HCT116 (cell line): ENCODE data around the gene PDP2. TPM values are rescaled to one million over a fixed set of nuclear protein-coding genes. Genes with fewer than 3 reads are reported as not detected.

Experiments used
- ATAC-seq: fragments of 200-7000 bp; cut with Tn5 transposase; 2 replicates; pipeline ENCODE4 v1.9.1; 2020; ENCODE audit warnings: mild to moderate bottlenecking, moderate library complexity
- BruUV-seq: library from RNA; stranded (reverse); fragments of 400-500 nt; replicated peaks from 2 replicates; lab custom pipeline; 2021; lab: Mats Ljungman, UMichigan
- CTCF ChIA-PET: fragments of 300-600 bp; sonication (Branson Sonifier 250); formaldehyde crosslinking; loops from one replicate; lab custom pipeline; 2021; ENCODE audit warnings: antibody characterized with exemption; lab: Charles Lee
- POLR2A ChIA-PET: fragments of 300-600, 350-600 bp; sonication (Branson Sonifier 250); formaldehyde crosslinking; loops from one replicate; lab custom pipeline; 2021; ENCODE audit warnings: antibody characterized with exemption; lab: Charles Lee
- RAD21 ChIA-PET, 2 experiments: fragments of 300-600 bp; sonication (Branson Sonifier 250); formaldehyde crosslinking; loops; one replicate each; lab custom pipeline; 2023; ENCODE audit warnings: low total read pairs in 2 of 2; ENCODE audit not compliant: uncharacterized antibody in 2 of 2, unreplicated experiment in 2 of 2, low non-redundant PET in 1 of 2; lab: Charles Lee
- DNase-seq: peaks from one replicate; pipeline ENCODE4 v3.0.0-alpha.2; 2010; ENCODE audit warnings: low read depth, low spot score
- H2AFZ ChIP-seq: fragments of 200-600 bp; shearing (Covaris generic), sonication (generic); 2 replicates; pipeline ENCODE4 v1.6.1; 2017; ENCODE audit warnings: low read depth, mixed run types, mixed read lengths, antibody characterized with exemption, low read length; ENCODE audit not compliant: poor library complexity, severe bottlenecking
- H3K27ac ChIP-seq: 2 replicates; pipeline ENCODE4 v1.5.1; 2012; ENCODE audit warnings: low read depth, low read length
- H3K27me3 ChIP-seq: fragments of 200-600 bp; sonication (generic); 2 replicates; pipeline ENCODE4 v1.6.1; 2016; ENCODE audit warnings: mixed run types, low read length, mixed read lengths; ENCODE audit not compliant: insufficient read depth
- H3K36me3 ChIP-seq, 2 experiments: fragments of 200-500 bp in 1 of 2; fragments of 200-600 bp in 1 of 2; sonication (Bioruptor generic) in 1 of 2; sonication (generic) in 1 of 2; 2 replicates each; pipeline versions ENCODE4 v1.5.1 to v1.6.1; 2014 to 2016; ENCODE audit warnings: low read length in 2 of 2, inconsistent platforms in 1 of 2, mixed read lengths in 1 of 2, mixed run types in 1 of 2; ENCODE audit not compliant: insufficient read depth in 2 of 2, control insufficient read depth in 1 of 2
- H3K4me1 ChIP-seq, 2 experiments: fragments of 200-600 bp in 1 of 2; sonication (generic) in 1 of 2; 2 replicates each; pipeline versions ENCODE4 v1.5.1 to v1.6.1; 2012 to 2017; ENCODE audit warnings: low read length in 2 of 2, inconsistent platforms in 1 of 2, mild to moderate bottlenecking in 1 of 2, mixed read lengths in 1 of 2, mixed run types in 1 of 2, moderate library complexity in 1 of 2; ENCODE audit not compliant: insufficient read depth in 2 of 2, control insufficient read depth in 1 of 2
- H3K4me2 ChIP-seq: fragments of 200-600 bp; sonication (generic); 2 replicates; pipeline ENCODE4 v1.6.1; 2017; ENCODE audit warnings: mixed run types, low read length, mixed read lengths
- H3K4me3 ChIP-seq, 2 experiments: fragments of 200-600 bp in 1 of 2; sonication (generic) in 1 of 2; replicated peaks in 1 of 2; 2 replicates each; pipeline ENCODE4 v1.5.1; 2011 to 2016; ENCODE audit warnings: low read length in 2 of 2, control low read depth in 1 of 2, low read depth in 1 of 2, mild to moderate bottlenecking in 1 of 2, mixed read lengths in 1 of 2, mixed run types in 1 of 2
- H3K79me2 ChIP-seq: fragments of 200-600 bp; sonication (generic); 2 replicates; pipeline ENCODE4 v1.6.1; 2017; ENCODE audit warnings: mild to moderate bottlenecking, mixed run types, low read length, moderate library complexity, mixed read lengths; ENCODE audit not compliant: insufficient read depth
- H3K9ac ChIP-seq: fragments of 200-600 bp; sonication (generic); 2 replicates; pipeline ENCODE4 v1.6.1; 2016; ENCODE audit warnings: low read length, mixed read lengths
- H3K9me2 ChIP-seq: fragments of 200-600 bp; sonication (generic), shearing (Covaris generic); 2 replicates; pipeline ENCODE4 v1.6.1; 2017; ENCODE audit warnings: mixed run types, mild to moderate bottlenecking, moderate library complexity; ENCODE audit not compliant: insufficient read depth
- H3K9me3 ChIP-seq, 2 experiments: fragments of 200-500 bp in 1 of 2; fragments of 200-600 bp in 1 of 2; sonication (Bioruptor generic) in 1 of 2; sonication (generic) in 1 of 2; 2 replicates each; pipeline ENCODE4 v1.6.1; 2014 to 2017; ENCODE audit warnings: low read length in 2 of 2, mixed read lengths in 2 of 2, inconsistent platforms in 1 of 2, low read depth in 1 of 2, mild to moderate bottlenecking in 1 of 2, mixed run types in 1 of 2, moderate library complexity in 1 of 2; ENCODE audit not compliant: control insufficient read depth in 1 of 2, insufficient read depth in 1 of 2
- H4K20me1 ChIP-seq: fragments of 200-600 bp; sonication (generic), shearing (Covaris generic); 2 replicates; pipeline ENCODE4 v1.6.1; 2017; ENCODE audit warnings: mixed run types, mild to moderate bottlenecking, moderate library complexity; ENCODE audit not compliant: insufficient read depth
- CEBPB ChIP-seq: IDR thresholded peaks from 2 replicates; pipeline ENCODE4 v1.6.1; 2012; ENCODE audit warnings: low read depth
- ELF1 ChIP-seq: IDR thresholded peaks from 2 replicates; pipeline ENCODE4 v1.6.1; 2012; ENCODE audit warnings: low read depth, borderline replicate concordance
- EZH2 ChIP-seq: fragments of 200-600 bp; sonication (generic); IDR thresholded peaks from 2 replicates; pipeline ENCODE4 v1.6.1; 2017; ENCODE audit warnings: antibody characterized with exemption, mixed run types
- EZH2phosphoT487 ChIP-seq: fragments of 200-600 bp; IDR thresholded peaks from 2 replicates; pipeline ENCODE4 v1.6.1; 2018; ENCODE audit warnings: antibody characterized with exemption, borderline replicate concordance
- FOSL1 ChIP-seq: IDR thresholded peaks from 2 replicates; pipeline ENCODE4 v1.6.1; 2012; ENCODE audit warnings: low read depth
- POLR2A ChIP-seq: IDR thresholded peaks from 2 replicates; pipeline ENCODE4 v1.7.0; 2011; ENCODE audit warnings: borderline replicate concordance; ENCODE audit not compliant: insufficient read depth, insufficient read length; ENCODE audit errors: extremely low read depth
- RAD21 ChIP-seq: IDR thresholded peaks from 2 replicates; pipeline ENCODE4 v1.6.1; 2012; ENCODE audit warnings: low read depth, mild to moderate bottlenecking
- SP1 ChIP-seq: IDR thresholded peaks from 2 replicates; pipeline ENCODE4 v1.6.1; 2012; ENCODE audit warnings: low read depth
- SRF ChIP-seq: IDR thresholded peaks from 2 replicates; pipeline ENCODE4 v1.6.1; 2012; ENCODE audit warnings: low read depth
- YY1 ChIP-seq: IDR thresholded peaks from 2 replicates; pipeline ENCODE4 v1.6.1; 2011; ENCODE audit warnings: low read length, low read depth, moderate library complexity, mild to moderate bottlenecking; ENCODE audit not compliant: insufficient replicate concordance; ENCODE audit errors: extremely low read depth
- intact Hi-C: fragments of 100-400 bp; cut with micrococcal nuclease; formaldehyde crosslinking; loops from 2 replicates; pipeline ENCODE4 v1.10.0; 2022
- total RNA-seq: library from RNA; stranded (reverse); gene quantifications from one replicate; pipeline ENCODE4 v1.2.1, GENCODE V29; 2021; ENCODE audit not compliant: unreplicated experiment
- TF ChIP-seq, protein P1 (sequence below): IDR thresholded peaks from 2 replicates; pipeline ENCODE4 v1.6.1; 2011; ENCODE audit warnings: mild to moderate bottlenecking, low read length, moderate library complexity; ENCODE audit not compliant: insufficient replicate concordance; ENCODE audit errors: extremely low read depth

Gene PDP2
- total RNA-seq, 1 experiment from 2014 or later = 19.9 TPM

DNA sequence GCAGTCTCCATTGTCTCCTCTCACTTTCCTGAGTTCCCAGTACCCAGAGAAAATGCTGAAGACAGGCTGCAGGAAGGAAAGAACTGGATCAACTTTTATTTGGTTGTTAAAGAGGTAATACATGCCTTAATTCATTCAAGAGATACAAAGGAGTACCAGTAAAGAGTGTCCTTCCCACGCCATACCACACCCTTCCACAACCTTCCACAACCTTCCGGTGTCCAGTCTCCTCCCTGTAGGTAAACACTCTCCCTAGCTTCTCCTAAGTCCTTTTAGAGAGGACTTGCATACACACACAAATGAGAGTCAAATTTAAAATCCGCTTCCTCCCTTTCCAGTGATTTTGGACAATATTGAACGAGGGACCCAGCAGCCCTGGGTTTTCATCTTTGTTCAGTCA, 38.9 kb upstream of the PDP2 start:
- TF ChIP-seq FOSL1 (no peak), SRF (no peak), SP1 (no peak), ELF1 (no peak), POLR2A (no peak), YY1 (no peak), CEBPB (no peak), RAD21 (no peak), EZH2 (no peak), EZH2phosphoT487 (no peak)
- TF ChIP-seq, protein P1, sequence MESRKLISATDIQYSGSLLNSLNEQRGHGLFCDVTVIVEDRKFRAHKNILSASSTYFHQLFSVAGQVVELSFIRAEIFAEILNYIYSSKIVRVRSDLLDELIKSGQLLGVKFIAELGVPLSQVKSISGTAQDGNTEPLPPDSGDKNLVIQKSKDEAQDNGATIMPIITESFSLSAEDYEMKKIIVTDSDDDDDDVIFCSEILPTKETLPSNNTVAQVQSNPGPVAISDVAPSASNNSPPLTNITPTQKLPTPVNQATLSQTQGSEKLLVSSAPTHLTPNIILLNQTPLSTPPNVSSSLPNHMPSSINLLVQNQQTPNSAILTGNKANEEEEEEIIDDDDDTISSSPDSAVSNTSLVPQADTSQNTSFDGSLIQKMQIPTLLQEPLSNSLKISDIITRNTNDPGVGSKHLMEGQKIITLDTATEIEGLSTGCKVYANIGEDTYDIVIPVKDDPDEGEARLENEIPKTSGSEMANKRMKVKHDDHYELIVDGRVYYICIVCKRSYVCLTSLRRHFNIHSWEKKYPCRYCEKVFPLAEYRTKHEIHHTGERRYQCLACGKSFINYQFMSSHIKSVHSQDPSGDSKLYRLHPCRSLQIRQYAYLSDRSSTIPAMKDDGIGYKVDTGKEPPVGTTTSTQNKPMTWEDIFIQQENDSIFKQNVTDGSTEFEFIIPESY = no peak
- POLR2A ChIA-PET = no interaction called here

More for the DNA sequence above, 38.9 kb upstream of the PDP2 start:
- DNase-seq (no peak), ATAC-seq (no peak)
- Histone ChIP-seq H3K9me3 (no peaks in the 10 kb centered on the region), H3K27me3 (no peaks in the 10 kb centered on the region), H3K4me2 (no peak overlapping the region), H3K9me2 (no peaks in the 10 kb centered on the region), H3K4me1 (peaks cover 7 to 16% of the 10 kb centered on the region in 2 experiments; a peak in 3 of 4 replicates), H3K36me3 (no peaks in the 10 kb centered on the region), H3K4me3 (no peak overlapping the region), H3K27ac (no peak overlapping the region), H3K79me2 (no peaks in the 10 kb centered on the region), H3K9ac (no peak overlapping the region), H2AFZ (no peak overlapping the region), H4K20me1 (no peaks in the 10 kb centered on the region)
- ChIA-PET CTCF (interaction anchor here (3.7 kb wide), 1 partner anchor 11 kb away, joined by 29 read pairs; the partner anchor contains the start of gene NAE1), RAD21 (no interaction called here)
- BruUV-seq = no TSS peak
- intact Hi-C loops = no loop called here
